Bronchial epithelial cell (primary cell): ENCODE results near the gene MRTFA. TPM values are rescaled to one million over a fixed set of nuclear protein-coding genes. Genes with fewer than 3 reads are reported as not detected.

Experiments used
- DNase-seq: peaks from one replicate; pipeline ENCODE4 v3.0.0-alpha.2; 2010; ENCODE audit warnings: low read depth
- FAIRE-seq: peaks from 2 replicates; lab custom pipeline; 2011; peaks lifted over from hg19 to GRCh38; lab: Jason Lieb, UNC
- H3K27me3 ChIP-seq: 2 replicates; pipeline ENCODE4 v1.5.1; 2011; ENCODE audit warnings: low read length; ENCODE audit not compliant: control insufficient read depth, insufficient read depth
- H3K36me3 ChIP-seq: 2 replicates; pipeline ENCODE4 v1.5.1; 2011; ENCODE audit warnings: low read length; ENCODE audit not compliant: control insufficient read depth, insufficient read depth
- H3K4me3 ChIP-seq: 2 replicates; pipeline ENCODE4 v1.5.1; 2011; ENCODE audit warnings: mild to moderate bottlenecking, low read depth, low read length, control low read depth
- CTCF ChIP-seq: IDR thresholded peaks from 2 replicates; pipeline ENCODE4 v1.5.1; 2011; ENCODE audit warnings: mild to moderate bottlenecking, moderate library complexity, low read length, control low read depth, inconsistent platforms; ENCODE audit not compliant: insufficient read depth, severe bottlenecking
- total RNA-seq: library from RNA; depleted of rRNA; stranded (reverse); fragments of >200 nt; gene quantifications from 2 replicates; pipeline ENCODE4 v1.2.1, GENCODE V29; 2014

MRTFA gene
- total RNA-seq, 1 donor from 2014 or later = 25.3 TPM

GRCh38 chr22:40407021-40407761 is 229.3 kb downstream of the MRTFA start:
- FAIRE-seq (no peak), DNase-seq (no peak)
- peaks cover 47% of the 10 kb centered on the region for H3K36me3 ChIP-seq
- no peak for TF ChIP-seq CTCF
- no peaks in the 10 kb centered on the region for H3K27me3 ChIP-seq
- H3K4me3 ChIP-seq = no peak overlapping the region

GRCh38 chr22:40406063-40406890 is 230.2 kb downstream of the MRTFA start:
- Histone ChIP-seq H3K27me3 (no peaks in the 10 kb centered on the region), H3K4me3 (no peak overlapping the region), H3K36me3 (peaks cover 49% of the 10 kb centered on the region)
- no peak for DNase-seq
- no peak for TF ChIP-seq CTCF
- no peak for FAIRE-seq

- H3K4me3 ChIP-seq = no peak overlapping the region
- peaks cover 43% of the 10 kb centered on the region for H3K36me3 ChIP-seq
- DNase-seq (no peak), FAIRE-seq (peak; percentile 73)
- no peaks in the 10 kb centered on the region for H3K27me3 ChIP-seq
- no peak for TF ChIP-seq CTCF
Observed at GRCh38 chr22:40405178-40406062, 231.1 kb downstream of the MRTFA start.

GRCh38 chr22:40404251-40405177 is 232.0 kb downstream of the MRTFA start:
- Histone ChIP-seq H3K36me3 (peaks cover 40% of the 10 kb centered on the region), H3K27me3 (no peaks in the 10 kb centered on the region), H3K4me3 (no peak overlapping the region)
- FAIRE-seq (no peak), DNase-seq (no peak)
- TF ChIP-seq CTCF = no peak

GRCh38 chr22:40403651-40404050 is 232.9 kb downstream of the MRTFA start:
- no peaks in the 10 kb centered on the region for H3K27me3 ChIP-seq
- no peak overlapping the region for H3K4me3 ChIP-seq
- DNase-seq (no peak), FAIRE-seq (no peak)
- no peak for TF ChIP-seq CTCF
- H3K36me3 ChIP-seq = peaks cover 36% of the 10 kb centered on the region
